Ishikawa (cell line): Measurements from ENCODE around the gene C1GALT1C1.

Source experiments
- CEBPB ChIP-seq: IDR thresholded peaks from 2 replicates; pipeline ENCODE4 v1.6.1; 2012
- CREB1 ChIP-seq: IDR thresholded peaks from 2 replicates; pipeline ENCODE4 v1.6.1; 2012; ENCODE audit warnings: low read depth
- EGR1 ChIP-seq: IDR thresholded peaks from 2 replicates; pipeline ENCODE4 v1.6.1; 2012
- EP300 ChIP-seq: IDR thresholded peaks from 2 replicates; pipeline ENCODE4 v1.6.1; 2012; ENCODE audit warnings: borderline replicate concordance
- FOXM1 ChIP-seq: IDR thresholded peaks from 2 replicates; pipeline ENCODE4 v1.6.1; 2012; ENCODE audit warnings: low read depth, borderline replicate concordance
- MAX ChIP-seq: IDR thresholded peaks from 2 replicates; pipeline ENCODE4 v1.6.1; 2012
- NFIC ChIP-seq: IDR thresholded peaks from 2 replicates; pipeline ENCODE4 v1.6.1; 2012
- RAD21 ChIP-seq: IDR thresholded peaks from 2 replicates; pipeline ENCODE4 v1.6.1; 2012; ENCODE audit warnings: low read depth
- REST ChIP-seq: IDR thresholded peaks from 2 replicates; pipeline ENCODE4 v1.6.1; 2012; ENCODE audit warnings: low read depth, mild to moderate bottlenecking
- TAF1 ChIP-seq: IDR thresholded peaks from 2 replicates; pipeline ENCODE4 v1.6.1; 2012; ENCODE audit warnings: low read depth, mild to moderate bottlenecking
- TCF12 ChIP-seq: IDR thresholded peaks from 2 replicates; pipeline ENCODE4 v1.6.1; 2012; ENCODE audit warnings: low read depth
- YY1 ChIP-seq: IDR thresholded peaks from 2 replicates; pipeline ENCODE4 v1.6.1; 2012; ENCODE audit warnings: low read depth
- ZBTB7A ChIP-seq: IDR thresholded peaks from 2 replicates; pipeline ENCODE4 v1.6.1; 2012; ENCODE audit warnings: low read depth

GRCh38 chrX:120672841-120673530 is 43.1 kb upstream of the C1GALT1C1 start:
- TF ChIP-seq ZBTB7A (no peak), CREB1 (no peak), EP300 (no peak), REST (no peak), TAF1 (no peak), MAX (no peak), YY1 (no peak), TCF12 (no peak), RAD21 (no peak), CEBPB (no peak), EGR1 (no peak), NFIC (no peak), FOXM1 (no peak)
